ENCODE measurements around the gene INPP4A. TPM values are rescaled to one million over a fixed set of nuclear protein-coding genes. Genes with fewer than 3 reads are reported as not detected.

Gene INPP4A
- total and polyA plus RNA-seq, 10 of the 15 experiments (the other 5 are each of a cell fraction or from before 2014, with no cell fraction given): 4.7 to 62.3 (median 36.9) TPM

DNA sequence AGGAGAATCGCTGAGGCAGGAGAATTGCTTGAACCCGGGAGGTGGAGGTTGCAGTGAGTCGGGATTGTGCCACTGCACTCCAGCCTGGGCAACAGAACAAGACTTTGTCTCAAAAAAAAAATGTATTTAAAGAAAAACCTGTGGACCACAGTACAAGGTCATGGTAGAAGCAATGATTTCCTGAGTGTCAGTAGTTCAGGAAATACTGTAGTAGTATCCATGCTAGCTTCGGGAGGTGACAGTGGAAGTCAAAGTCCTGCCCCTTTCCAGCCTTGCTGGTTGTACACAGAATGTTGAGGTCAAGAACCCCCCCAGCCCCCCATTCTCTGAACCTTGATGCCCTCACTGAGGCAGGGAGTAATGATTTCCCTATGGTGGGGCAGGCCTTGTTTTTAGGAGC lies 56.6 kb downstream of the INPP4A start:
- DNase-seq (ENCODE audit: low read depth, low spot score): no peak
- FAIRE-seq: no peak
- intact Hi-C loops (cut with micrococcal nuclease; ENCODE audit: unreplicated experiment): no loop called here
- no peak for ATAC-seq
- Histone ChIP-seq H2AFZ (ENCODE audit: control insufficient read depth, low read depth, low read length) (no peak overlapping the region), H3K27me3 (replicated peaks in 1 of 2; ENCODE audit: control insufficient read depth in 2 of 2, insufficient read depth in 2 of 2, low read length in 1 of 2) (no peaks in the 10 kb centered on the region), H3K9me3 (replicated peaks; ENCODE audit: control insufficient read depth, insufficient read depth, low read length) (peaks cover 15% of the 10 kb centered on the region; the same call in 2 of the 3 replicates), H3K36me3 (ENCODE audit: control insufficient read depth in 2 of 2, insufficient read depth in 2 of 2, low read length in 1 of 2) (peaks cover 20 to 27% of the 10 kb centered on the region in 2 experiments), H3K4me3 (no peak overlapping the region), H3K4me2 (ENCODE audit: control insufficient read depth, insufficient read depth) (no peak overlapping the region), H3K9ac (ENCODE audit: control insufficient read depth, insufficient read depth, low read length) (no peak overlapping the region), H3K27ac (ENCODE audit: control insufficient read depth, insufficient read depth) (no peak overlapping the region), H4K20me1 (ENCODE audit: control insufficient read depth, insufficient read depth) (peaks cover 6% of the 10 kb centered on the region), H3K4me1 (ENCODE audit: control insufficient read depth, insufficient read depth, low read length) (peaks cover 22% of the 10 kb centered on the region; the same call in 1 of the 2 replicates), H3K79me2 (ENCODE audit: control insufficient read depth, insufficient read depth, low read length) (peaks cover 31% of the 10 kb centered on the region)
- ChIA-PET POLR2A (interaction anchor here (1.5 kb wide), 1 partner anchor 14 kb away, joined by 4 read pairs; no protein-coding TSS in a partner anchor), RAD21 (ENCODE audit: unreplicated experiment) (no interaction called here), SMC1A (ENCODE audit: uncharacterized antibody, unreplicated experiment) (no interaction called here), CTCF (interaction anchor here (0.7 to 1.3 kb wide), 2 partner anchors 17 to 91 kb away, joined by 3 read pairs; no protein-coding TSS in a partner anchor)
- BruUV-seq (replicated peaks): no TSS peak
- 99% methylated on average over 4 of the region's 4 CpGs for WGBS (ENCODE audit: insufficient coverage, insufficient replicate concordance, low lambda C conversion rate, missing lambda C conversion rate)
- in situ Hi-C loops (cut with MboI): no loop called here
- TF ChIP-seq POU2F2 (IDR thresholded peaks at IDR 0.05; ENCODE audit: borderline replicate concordance, low read depth, low read length) (no peak), ZBED1 (IDR thresholded peaks at IDR 0.05; ENCODE audit: borderline replicate concordance) (no peak), NR2C1 (IDR thresholded peaks at IDR 0.05) (no peak), NFYA (IDR thresholded peaks at IDR 0.05; ENCODE audit: borderline replicate concordance, low read depth, low read length) (no peak), RFX5 (IDR thresholded peaks at IDR 0.05; ENCODE audit: low read depth, low read length) (no peak), ZBTB4 (CRISPR knock-in tag; IDR thresholded peaks at IDR 0.05) (no peak), JUND (IDR thresholded peaks at IDR 0.05; ENCODE audit: low read depth, low read length) (no peak), BHLHE40 (IDR thresholded peaks at IDR 0.05; ENCODE audit: borderline replicate concordance in 1 of 2, low read depth in 2 of 2, low read length in 1 of 2) (no peak), KDM1A (IDR thresholded peaks at IDR 0.05; ENCODE audit: borderline replicate concordance) (no peak), WRNIP1 (IDR thresholded peaks at IDR 0.05; ENCODE audit: borderline replicate concordance, low read depth, low read length) (no peak), TBL1XR1 (IDR thresholded peaks at IDR 0.05; ENCODE audit: low read depth, low read length) (no peak), ATF7 (IDR thresholded peaks at IDR 0.05; ENCODE audit: low read depth) (no peak), LARP7 (IDR thresholded peaks at IDR 0.05) (no peak)
- TF ChIP-seq, protein P1, sequence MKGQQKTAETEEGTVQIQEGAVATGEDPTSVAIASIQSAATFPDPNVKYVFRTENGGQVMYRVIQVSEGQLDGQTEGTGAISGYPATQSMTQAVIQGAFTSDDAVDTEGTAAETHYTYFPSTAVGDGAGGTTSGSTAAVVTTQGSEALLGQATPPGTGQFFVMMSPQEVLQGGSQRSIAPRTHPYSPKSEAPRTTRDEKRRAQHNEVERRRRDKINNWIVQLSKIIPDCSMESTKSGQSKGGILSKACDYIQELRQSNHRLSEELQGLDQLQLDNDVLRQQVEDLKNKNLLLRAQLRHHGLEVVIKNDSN (IDR thresholded peaks at IDR 0.05; ENCODE audit: borderline replicate concordance, extremely low read length, insufficient read depth, low read depth, low read length): no peak
- TF ChIP-seq, protein P2, sequence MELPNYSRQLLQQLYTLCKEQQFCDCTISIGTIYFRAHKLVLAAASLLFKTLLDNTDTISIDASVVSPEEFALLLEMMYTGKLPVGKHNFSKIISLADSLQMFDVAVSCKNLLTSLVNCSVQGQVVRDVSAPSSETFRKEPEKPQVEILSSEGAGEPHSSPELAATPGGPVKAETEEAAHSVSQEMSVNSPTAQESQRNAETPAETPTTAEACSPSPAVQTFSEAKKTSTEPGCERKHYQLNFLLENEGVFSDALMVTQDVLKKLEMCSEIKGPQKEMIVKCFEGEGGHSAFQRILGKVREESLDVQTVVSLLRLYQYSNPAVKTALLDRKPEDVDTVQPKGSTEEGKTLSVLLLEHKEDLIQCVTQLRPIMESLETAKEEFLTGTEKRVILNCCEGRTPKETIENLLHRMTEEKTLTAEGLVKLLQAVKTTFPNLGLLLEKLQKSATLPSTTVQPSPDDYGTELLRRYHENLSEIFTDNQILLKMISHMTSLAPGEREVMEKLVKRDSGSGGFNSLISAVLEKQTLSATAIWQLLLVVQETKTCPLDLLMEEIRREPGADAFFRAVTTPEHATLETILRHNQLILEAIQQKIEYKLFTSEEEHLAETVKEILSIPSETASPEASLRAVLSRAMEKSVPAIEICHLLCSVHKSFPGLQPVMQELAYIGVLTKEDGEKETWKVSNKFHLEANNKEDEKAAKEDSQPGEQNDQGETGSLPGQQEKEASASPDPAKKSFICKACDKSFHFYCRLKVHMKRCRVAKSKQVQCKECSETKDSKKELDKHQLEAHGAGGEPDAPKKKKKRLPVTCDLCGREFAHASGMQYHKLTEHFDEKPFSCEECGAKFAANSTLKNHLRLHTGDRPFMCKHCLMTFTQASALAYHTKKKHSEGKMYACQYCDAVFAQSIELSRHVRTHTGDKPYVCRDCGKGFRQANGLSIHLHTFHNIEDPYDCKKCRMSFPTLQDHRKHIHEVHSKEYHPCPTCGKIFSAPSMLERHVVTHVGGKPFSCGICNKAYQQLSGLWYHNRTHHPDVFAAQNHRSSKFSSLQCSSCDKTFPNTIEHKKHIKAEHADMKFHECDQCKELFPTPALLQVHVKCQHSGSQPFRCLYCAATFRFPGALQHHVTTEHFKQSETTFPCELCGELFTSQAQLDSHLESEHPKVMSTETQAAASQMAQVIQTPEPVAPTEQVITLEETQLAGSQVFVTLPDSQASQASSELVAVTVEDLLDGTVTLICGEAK (IDR thresholded peaks at IDR 0.05; ENCODE audit: borderline replicate concordance): no peak
- TF ChIP-seq, protein P3, sequence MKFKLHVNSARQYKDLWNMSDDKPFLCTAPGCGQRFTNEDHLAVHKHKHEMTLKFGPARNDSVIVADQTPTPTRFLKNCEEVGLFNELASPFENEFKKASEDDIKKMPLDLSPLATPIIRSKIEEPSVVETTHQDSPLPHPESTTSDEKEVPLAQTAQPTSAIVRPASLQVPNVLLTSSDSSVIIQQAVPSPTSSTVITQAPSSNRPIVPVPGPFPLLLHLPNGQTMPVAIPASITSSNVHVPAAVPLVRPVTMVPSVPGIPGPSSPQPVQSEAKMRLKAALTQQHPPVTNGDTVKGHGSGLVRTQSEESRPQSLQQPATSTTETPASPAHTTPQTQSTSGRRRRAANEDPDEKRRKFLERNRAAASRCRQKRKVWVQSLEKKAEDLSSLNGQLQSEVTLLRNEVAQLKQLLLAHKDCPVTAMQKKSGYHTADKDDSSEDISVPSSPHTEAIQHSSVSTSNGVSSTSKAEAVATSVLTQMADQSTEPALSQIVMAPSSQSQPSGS (IDR thresholded peaks at IDR 0.05; ENCODE audit: low read length): no peak

All from GM12878 (cell line).